ENCODE data around the gene ACSL6. TPM values are rescaled to one million over a fixed set of nuclear protein-coding genes. Genes with fewer than 3 reads are reported as not detected.

The ACSL6 gene
- total and polyA plus RNA-seq, 10 of the 15 experiments (the other 5 are each of a cell fraction or from before 2014, with no cell fraction given) = 0.06 to 0.53 TPM; not detected in 8

GRCh38 chr5:132050136-132050535 is 38.7 kb upstream of the ACSL6 start:
- Histone ChIP-seq H2AFZ (ENCODE audit: control insufficient read depth, low read depth, low read length) (no peak overlapping the region), H3K4me2 (ENCODE audit: control insufficient read depth, insufficient read depth) (no peak overlapping the region), H3K79me2 (ENCODE audit: control insufficient read depth, insufficient read depth, low read length) (no peaks in the 10 kb centered on the region), H3K4me3 (no peak overlapping the region), H4K20me1 (ENCODE audit: control insufficient read depth, insufficient read depth) (no peaks in the 10 kb centered on the region), H3K27ac (ENCODE audit: control insufficient read depth, insufficient read depth) (no peak overlapping the region), H3K9me3 (replicated peaks; ENCODE audit: control insufficient read depth, insufficient read depth, low read length) (no peaks in the 10 kb centered on the region), H3K9ac (ENCODE audit: control insufficient read depth, insufficient read depth, low read length) (no peak overlapping the region), H3K27me3 (replicated peaks in 1 of 2; ENCODE audit: control insufficient read depth in 2 of 2, insufficient read depth in 2 of 2, low read length in 1 of 2) (peaks cover 0 to 6% of the 10 kb centered on the region in 2 experiments; a peak in 3 of 4 replicates), H3K36me3 (ENCODE audit: control insufficient read depth in 2 of 2, insufficient read depth in 2 of 2, low read length in 1 of 2) (no peaks in the 10 kb centered on the region), H3K4me1 (ENCODE audit: control insufficient read depth, insufficient read depth, low read length) (no peaks in the 10 kb centered on the region)
- FAIRE-seq (no peak), DNase-seq (ENCODE audit: low read depth, low spot score) (no peak), ATAC-seq (peak; percentile 28; the same call in 1 of the 3 replicates)
- SMC1A ChIA-PET (ENCODE audit: uncharacterized antibody, unreplicated experiment) = interaction anchor here (1.2 kb wide), 1 partner anchor 13 kb away, joined by 3 read pairs; no protein-coding TSS in a partner anchor
- intact Hi-C loops (cut with micrococcal nuclease; ENCODE audit: unreplicated experiment) (no loop called here), in situ Hi-C loops (cut with MboI) (no loop called here)
- TF ChIP-seq KLF5 (IDR thresholded peaks at IDR 0.05; ENCODE audit: partially characterized antibody) (no peak), SPI1 (IDR thresholded peaks at IDR 0.05; ENCODE audit: borderline replicate concordance, insufficient read depth, low read depth, low read length) (peak; percentile 33; the same call in 1 of the 2 replicates)
- 6% methylated on average over 5 of the region's 5 CpGs for WGBS (ENCODE audit: insufficient coverage, insufficient replicate concordance, low lambda C conversion rate, missing lambda C conversion rate)
- CTCF ChIA-PET = interaction anchor here (1.1 to 2.2 kb wide), 2 partner anchors 13 to 42 kb away, joined by 3 to 8 read pairs; no protein-coding TSS in a partner anchor
- POLR2A ChIA-PET = no interaction called here
- no TSS peak for BruUV-seq (replicated peaks)
- RAD21 ChIA-PET (ENCODE audit: unreplicated experiment) = no interaction called here

GRCh38 chr5:132049559-132049958 is 38.1 kb upstream of the ACSL6 start:
- CTCF ChIA-PET = interaction anchor here (1.1 to 2.2 kb wide), 2 partner anchors 14 to 42 kb away, joined by 3 to 8 read pairs; no protein-coding TSS in a partner anchor

More at GRCh38 chr5:132049559-132049958, 38.1 kb upstream of the ACSL6 start:
- H3K4me3 ChIP-seq = no peak overlapping the region
- intact Hi-C loops (cut with micrococcal nuclease; ENCODE audit: unreplicated experiment) = no loop called here
- SMC1A ChIA-PET (ENCODE audit: uncharacterized antibody, unreplicated experiment) = interaction anchor here (1.2 kb wide), 1 partner anchor 13 kb away, joined by 3 read pairs; no protein-coding TSS in a partner anchor
- no peaks in the 10 kb centered on the region for H4K20me1 ChIP-seq (ENCODE audit: control insufficient read depth, insufficient read depth)
- no peak for TF ChIP-seq ZNF384 (IDR thresholded peaks at IDR 0.05; ENCODE audit: borderline replicate concordance, low read depth, low read length)
- TF ChIP-seq ZBED1 (IDR thresholded peaks at IDR 0.05; ENCODE audit: borderline replicate concordance) = no peak
- H3K4me2 ChIP-seq (ENCODE audit: control insufficient read depth, insufficient read depth) = no peak overlapping the region
- no peak for FAIRE-seq
- 68% methylated on average over 12 of the region's 12 CpGs for WGBS (ENCODE audit: insufficient coverage, insufficient replicate concordance, low lambda C conversion rate, missing lambda C conversion rate)
- no peak overlapping the region for H3K9ac ChIP-seq (ENCODE audit: control insufficient read depth, insufficient read depth, low read length)
- peaks cover 0 to 6% of the 10 kb centered on the region in 2 experiments; a peak in 3 of 4 replicates for H3K27me3 ChIP-seq (replicated peaks in 1 of 2; ENCODE audit: control insufficient read depth in 2 of 2, insufficient read depth in 2 of 2, low read length in 1 of 2)
- ATAC-seq = no peak
- no peaks in the 10 kb centered on the region for H3K9me3 ChIP-seq (replicated peaks; ENCODE audit: control insufficient read depth, insufficient read depth, low read length)
- no peaks in the 10 kb centered on the region for H3K79me2 ChIP-seq (ENCODE audit: control insufficient read depth, insufficient read depth, low read length)
- RAD21 ChIA-PET (ENCODE audit: unreplicated experiment) = no interaction called here
- no peaks in the 10 kb centered on the region for H3K36me3 ChIP-seq (ENCODE audit: control insufficient read depth in 2 of 2, insufficient read depth in 2 of 2, low read length in 1 of 2)
- POLR2A ChIA-PET = no interaction called here
- in situ Hi-C loops (cut with MboI) = no loop called here
- no peak overlapping the region for H3K27ac ChIP-seq (ENCODE audit: control insufficient read depth, insufficient read depth)
- DNase-seq (ENCODE audit: low read depth, low spot score) = no peak
- H3K4me1 ChIP-seq (ENCODE audit: control insufficient read depth, insufficient read depth, low read length) = no peaks in the 10 kb centered on the region
- no TSS peak for BruUV-seq (replicated peaks)
- no peak overlapping the region for H2AFZ ChIP-seq (ENCODE audit: control insufficient read depth, low read depth, low read length)
